ENCODE measurements around the gene AZGP1.

DNA sequence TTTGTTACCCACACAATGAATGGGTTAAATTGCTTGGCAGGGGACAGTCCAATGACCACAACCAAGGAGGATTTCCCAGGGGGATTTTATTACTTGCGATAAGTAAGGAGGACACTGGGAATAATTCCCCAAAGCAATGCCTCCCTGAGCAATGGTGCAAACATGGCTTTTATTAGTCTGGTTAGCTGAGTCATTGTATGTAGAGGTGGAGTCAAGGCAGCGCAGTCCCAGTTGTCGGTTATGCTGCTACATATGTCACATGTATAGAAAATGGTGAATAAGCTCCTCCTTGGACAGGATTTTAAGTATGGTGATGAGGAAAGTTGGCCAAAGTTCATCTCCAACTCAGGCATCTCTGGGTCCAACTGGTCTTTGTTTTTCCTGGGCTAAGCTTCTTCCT lies 52.6 kb downstream of the AZGP1 start:
- TF ChIP-seq SMAD9 (CRISPR knock-in tag; IDR thresholded peaks at IDR 0.05): no peak
- TF ChIP-seq FOXP1 (IDR thresholded peaks at IDR 0.05): no peak
- TF ChIP-seq FOXP1 (CRISPR knock-in tag; IDR thresholded peaks at IDR 0.05): no peak
- TF ChIP-seq, protein P1, sequence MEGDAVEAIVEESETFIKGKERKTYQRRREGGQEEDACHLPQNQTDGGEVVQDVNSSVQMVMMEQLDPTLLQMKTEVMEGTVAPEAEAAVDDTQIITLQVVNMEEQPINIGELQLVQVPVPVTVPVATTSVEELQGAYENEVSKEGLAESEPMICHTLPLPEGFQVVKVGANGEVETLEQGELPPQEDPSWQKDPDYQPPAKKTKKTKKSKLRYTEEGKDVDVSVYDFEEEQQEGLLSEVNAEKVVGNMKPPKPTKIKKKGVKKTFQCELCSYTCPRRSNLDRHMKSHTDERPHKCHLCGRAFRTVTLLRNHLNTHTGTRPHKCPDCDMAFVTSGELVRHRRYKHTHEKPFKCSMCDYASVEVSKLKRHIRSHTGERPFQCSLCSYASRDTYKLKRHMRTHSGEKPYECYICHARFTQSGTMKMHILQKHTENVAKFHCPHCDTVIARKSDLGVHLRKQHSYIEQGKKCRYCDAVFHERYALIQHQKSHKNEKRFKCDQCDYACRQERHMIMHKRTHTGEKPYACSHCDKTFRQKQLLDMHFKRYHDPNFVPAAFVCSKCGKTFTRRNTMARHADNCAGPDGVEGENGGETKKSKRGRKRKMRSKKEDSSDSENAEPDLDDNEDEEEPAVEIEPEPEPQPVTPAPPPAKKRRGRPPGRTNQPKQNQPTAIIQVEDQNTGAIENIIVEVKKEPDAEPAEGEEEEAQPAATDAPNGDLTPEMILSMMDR (CRISPR knock-in tag; IDR thresholded peaks at IDR 0.05): no peak
- no peak for TF ChIP-seq CEBPG (CRISPR knock-in tag; IDR thresholded peaks at IDR 0.05)
- no peak for TF ChIP-seq POLR2A (IDR thresholded peaks at IDR 0.05; ENCODE audit: insufficient read depth in 1 of 2, low read depth in 2 of 2, low read length in 2 of 2)
- no peak for TF ChIP-seq CREM (IDR thresholded peaks at IDR 0.05)
- no peak for TF ChIP-seq CREM (CRISPR knock-in tag; IDR thresholded peaks at IDR 0.05)
- no peak for TF ChIP-seq RAD51 (IDR thresholded peaks at IDR 0.05; ENCODE audit: borderline replicate concordance)
- TF ChIP-seq BHLHE40 (IDR thresholded peaks at IDR 0.05; ENCODE audit: low read length): no peak
- no peak for TF ChIP-seq POLR2AphosphoS5 (IDR thresholded peaks at IDR 0.05; ENCODE audit: low read depth, low read length)
- no peak for TF ChIP-seq ZNF274 (CRISPR knock-in tag; IDR thresholded peaks at IDR 0.05)
- no peak for TF ChIP-seq SMAD3 (CRISPR knock-in tag; IDR thresholded peaks at IDR 0.05)
- TF ChIP-seq, protein P2, sequence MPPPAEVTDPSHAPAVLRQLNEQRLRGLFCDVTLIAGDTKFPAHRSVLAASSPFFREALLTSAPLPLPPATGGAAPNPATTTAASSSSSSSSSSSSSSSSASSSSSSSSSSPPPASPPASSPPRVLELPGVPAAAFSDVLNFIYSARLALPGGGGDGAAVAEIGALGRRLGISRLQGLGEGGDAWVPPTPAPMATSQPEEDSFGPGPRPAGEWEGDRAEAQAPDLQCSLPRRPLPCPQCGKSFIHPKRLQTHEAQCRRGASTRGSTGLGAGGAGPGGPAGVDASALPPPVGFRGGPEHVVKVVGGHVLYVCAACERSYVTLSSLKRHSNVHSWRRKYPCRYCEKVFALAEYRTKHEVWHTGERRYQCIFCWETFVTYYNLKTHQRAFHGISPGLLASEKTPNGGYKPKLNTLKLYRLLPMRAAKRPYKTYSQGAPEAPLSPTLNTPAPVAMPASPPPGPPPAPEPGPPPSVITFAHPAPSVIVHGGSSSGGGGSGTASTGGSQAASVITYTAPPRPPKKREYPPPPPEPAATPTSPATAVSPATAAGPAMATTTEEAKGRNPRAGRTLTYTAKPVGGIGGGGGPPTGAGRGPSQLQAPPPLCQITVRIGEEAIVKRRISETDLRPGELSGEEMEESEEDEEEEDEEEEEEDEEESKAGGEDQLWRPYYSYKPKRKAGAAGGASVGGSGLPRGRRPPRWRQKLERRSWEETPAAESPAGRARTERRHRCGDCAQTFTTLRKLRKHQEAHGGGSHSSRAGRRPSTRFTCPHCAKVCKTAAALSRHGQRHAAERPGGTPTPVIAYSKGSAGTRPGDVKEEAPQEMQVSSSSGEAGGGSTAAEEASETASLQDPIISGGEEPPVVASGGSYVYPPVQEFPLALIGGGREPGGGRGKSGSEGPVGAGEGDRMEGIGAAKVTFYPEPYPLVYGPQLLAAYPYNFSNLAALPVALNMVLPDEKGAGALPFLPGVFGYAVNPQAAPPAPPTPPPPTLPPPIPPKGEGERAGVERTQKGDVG (CRISPR knock-in tag; IDR thresholded peaks at IDR 0.05; ENCODE audit: borderline replicate concordance): no peak

All from HepG2 (cell line).